ENCODE results near the gene RPL26.
"Not testable (repeated sequence)": the region's sequence is repeated elsewhere in the genome, so short reads cannot be mapped to it uniquely, and the experiment has no call there.

Gene RPL26

GRCh38 chr17:8397636-8398035 lies 14.6 kb upstream of the RPL26 start, which contains the start of gene RNF222:
Gene RNF222, minus strand, starts transcription at chr17:8397827. Its CDS starts 4,366 bp downstream, at chr17:8393461.
- DNase-seq (ENCODE audit: insufficient read length, low spot score) (no peak), FAIRE-seq (no peak)

DNA sequence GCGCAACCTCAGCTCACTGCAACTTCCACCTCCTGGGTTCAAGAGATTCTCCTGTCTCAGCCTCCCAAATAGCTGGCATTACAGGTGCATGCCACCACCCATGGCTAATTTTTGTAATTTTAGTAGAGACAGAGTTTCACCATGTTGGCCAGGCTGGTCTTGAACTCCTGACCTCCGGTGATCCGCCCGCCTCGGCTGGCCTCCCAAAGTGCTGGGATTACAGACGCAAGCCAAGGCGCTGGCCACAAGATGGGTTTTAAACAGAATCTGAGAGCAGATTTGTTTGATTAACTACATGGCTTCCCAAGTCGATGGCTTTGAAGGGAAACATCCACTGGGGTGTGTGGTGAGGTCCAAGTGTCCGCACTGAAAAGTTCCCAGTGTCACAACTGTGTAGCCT lies 11.5 kb upstream of the RPL26 start:
- DNase-seq (ENCODE audit: insufficient read length, low spot score); FAIRE-seq: not testable (repeated sequence)

DNA sequence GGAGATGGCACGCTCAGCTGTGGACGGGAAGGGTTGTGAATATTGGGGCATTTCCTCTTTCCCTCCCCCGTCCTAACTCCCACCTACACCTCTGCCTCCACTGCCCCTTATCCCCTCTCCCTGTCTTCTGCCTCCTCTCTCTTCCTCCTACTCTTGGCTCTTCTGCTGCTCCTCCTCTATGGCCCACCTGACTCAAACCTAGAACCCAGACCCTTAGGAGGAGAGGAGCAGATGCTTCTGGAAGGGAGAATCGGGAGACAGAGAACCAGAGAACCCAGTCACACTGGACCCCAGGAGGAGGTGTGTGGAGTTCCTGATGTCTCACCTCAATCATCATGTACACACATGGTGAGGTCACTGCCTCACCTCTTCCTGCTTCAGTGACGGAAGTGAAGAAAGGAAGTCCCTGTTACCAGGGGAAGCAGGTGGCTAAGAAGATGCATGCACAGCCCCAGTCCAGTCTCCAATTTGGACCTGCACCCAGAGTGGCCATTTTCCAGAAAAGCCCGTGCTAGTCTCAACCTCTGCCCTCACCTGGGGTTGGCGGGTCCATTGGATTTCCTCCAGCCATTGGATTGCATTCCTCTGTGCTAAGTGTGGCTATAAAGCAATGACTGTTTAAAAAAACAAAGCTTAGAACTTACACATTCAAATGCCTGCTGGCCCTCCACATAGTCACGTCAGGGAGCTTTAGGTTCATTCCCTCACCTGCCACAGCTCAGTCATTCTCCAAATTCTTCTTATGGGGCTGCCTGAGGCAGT lies 10.7 kb upstream of the RPL26 start:
- no peak for DNase-seq (ENCODE audit: insufficient read length, low spot score)
- no peak for FAIRE-seq

DNA sequence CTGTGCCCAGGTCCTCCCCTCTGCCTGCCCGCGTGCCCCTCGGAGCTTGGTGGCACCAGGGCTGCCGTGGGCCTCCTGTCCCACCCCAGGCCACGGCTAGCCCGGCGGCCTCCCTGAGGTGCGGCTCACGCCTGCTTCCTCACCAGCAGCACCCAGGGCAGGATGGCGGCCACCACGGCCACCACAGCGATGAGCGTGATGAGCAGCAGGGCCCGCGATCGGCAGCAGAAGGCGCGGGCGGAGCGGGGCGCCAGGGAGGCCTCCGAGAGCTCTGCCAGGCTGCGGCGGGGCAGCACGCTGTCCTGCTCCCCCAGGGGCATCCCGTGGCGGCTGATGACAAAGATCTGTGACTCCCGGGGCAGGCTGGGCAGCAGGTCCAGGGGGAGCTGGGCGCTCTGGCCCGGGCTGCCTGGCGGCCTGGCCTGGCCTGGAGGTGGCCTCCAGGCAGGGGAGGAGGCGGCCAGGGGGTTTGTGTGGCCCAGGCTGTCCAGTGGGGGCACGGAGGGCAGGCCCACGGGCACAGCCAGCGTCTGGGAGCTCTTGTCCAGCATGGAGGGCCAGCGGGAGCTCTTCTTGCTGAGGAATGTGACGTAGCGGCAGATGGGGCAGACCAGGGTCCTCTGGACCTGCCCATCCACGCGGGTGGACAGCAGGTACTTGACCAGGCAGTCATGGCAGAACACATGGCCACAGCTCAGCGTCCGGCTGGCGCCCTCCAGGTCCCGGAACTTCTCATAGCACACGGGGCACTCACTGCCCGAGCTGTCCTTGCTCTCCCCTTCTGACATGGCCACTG lies 9.9 kb upstream of the RPL26 start:
- FAIRE-seq (no peak), DNase-seq (ENCODE audit: insufficient read length, low spot score) (no peak)

DNA sequence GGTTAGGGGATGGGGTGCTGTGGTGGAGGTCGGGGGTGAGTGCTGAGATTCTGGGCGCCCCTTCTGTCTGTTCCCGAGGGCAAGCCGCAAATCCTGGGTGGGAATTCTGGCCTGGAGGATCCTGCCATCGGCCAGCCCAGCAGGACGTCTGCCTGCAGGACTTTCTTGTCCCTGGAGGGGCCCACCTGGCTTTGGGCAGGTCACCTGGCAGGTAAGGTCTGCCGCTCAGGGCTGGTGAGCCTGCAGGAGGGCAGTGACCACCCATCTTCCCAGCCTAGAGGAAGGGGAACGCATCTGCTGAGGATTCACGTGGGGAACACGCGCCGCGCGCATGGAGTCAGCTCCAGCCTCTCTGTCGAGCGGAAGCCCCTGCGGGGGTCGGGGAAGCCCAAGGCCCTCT lies 9.3 kb upstream of the RPL26 start:
- no peak for FAIRE-seq

GRCh38 chr17:8391711-8392110 lies 8.7 kb upstream of the RPL26 start:
- DNase-seq (ENCODE audit: insufficient read length, low spot score), result no peak
- no peak for FAIRE-seq

More for the DNA sequence above, 9.3 kb upstream of the RPL26 start:
- no peak for DNase-seq (ENCODE audit: insufficient read length, low spot score)

DNA sequence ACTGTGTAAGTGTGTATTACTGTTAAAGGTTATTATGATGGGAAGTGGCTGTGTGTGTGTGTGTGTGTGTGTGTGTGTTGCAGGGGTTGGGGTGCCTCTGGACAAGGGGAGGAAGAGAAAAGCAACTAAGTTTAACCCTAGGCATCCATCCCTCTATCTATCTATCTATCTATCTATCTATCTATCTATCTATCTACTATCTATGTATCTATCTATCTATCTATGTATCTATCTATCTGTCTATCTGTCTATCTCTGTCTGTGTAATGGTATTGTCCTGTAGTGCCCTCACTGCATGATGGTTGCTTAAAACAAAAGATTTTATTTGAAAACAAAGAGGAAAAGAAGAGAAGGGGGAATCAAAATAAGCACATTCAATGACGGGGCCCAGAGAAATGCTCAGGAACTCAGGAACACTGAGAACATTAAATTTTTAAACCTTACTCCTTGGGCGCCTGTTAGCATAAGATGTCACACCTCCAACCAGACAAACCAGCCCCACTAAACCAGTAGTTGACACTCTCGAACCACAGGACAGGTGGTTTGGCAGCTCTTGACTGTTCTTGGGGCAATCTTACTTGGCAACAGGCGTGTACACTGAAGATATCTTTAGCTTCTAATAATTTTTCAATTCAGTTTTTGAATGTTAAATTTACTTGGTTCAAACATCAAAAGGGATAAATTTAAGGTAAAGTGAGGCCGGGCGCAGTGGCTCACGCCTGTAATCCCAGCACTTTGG lies 5.1 kb upstream of the RPL26 start:
- no peak for DNase-seq (ENCODE audit: insufficient read length, low spot score)

GRCh38 chr17:8386841-8387240 lies 3.8 kb upstream of the RPL26 start:
- DNase-seq (ENCODE audit: insufficient read length, low spot score), result no peak
- no peak for FAIRE-seq

More for the DNA sequence above, 5.1 kb upstream of the RPL26 start:
- no peak for FAIRE-seq

GRCh38 chr17:8384801-8385378 lies 1.9 kb upstream of the RPL26 start:
- no peak for FAIRE-seq

DNA sequence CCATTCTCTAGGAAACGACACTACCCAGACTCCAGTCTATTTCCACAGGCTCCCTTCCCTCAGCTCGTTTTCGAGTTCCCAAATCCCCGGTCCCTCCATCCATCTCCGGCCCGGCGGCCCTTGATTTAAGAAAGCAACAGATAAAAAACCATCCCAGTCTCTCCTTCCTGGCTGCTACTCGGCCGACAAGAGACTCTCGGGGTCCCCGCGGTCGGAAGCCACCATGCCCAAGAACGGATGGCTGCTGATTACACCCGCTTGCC lies 182 bp downstream of the RPL26 start:
- DNase-seq (ENCODE audit: insufficient read length, low spot score) (no peak), FAIRE-seq (no peak)

More at GRCh38 chr17:8384801-8385378, 1.9 kb upstream of the RPL26 start:
- DNase-seq (ENCODE audit: insufficient read length, low spot score), result no peak

DNA sequence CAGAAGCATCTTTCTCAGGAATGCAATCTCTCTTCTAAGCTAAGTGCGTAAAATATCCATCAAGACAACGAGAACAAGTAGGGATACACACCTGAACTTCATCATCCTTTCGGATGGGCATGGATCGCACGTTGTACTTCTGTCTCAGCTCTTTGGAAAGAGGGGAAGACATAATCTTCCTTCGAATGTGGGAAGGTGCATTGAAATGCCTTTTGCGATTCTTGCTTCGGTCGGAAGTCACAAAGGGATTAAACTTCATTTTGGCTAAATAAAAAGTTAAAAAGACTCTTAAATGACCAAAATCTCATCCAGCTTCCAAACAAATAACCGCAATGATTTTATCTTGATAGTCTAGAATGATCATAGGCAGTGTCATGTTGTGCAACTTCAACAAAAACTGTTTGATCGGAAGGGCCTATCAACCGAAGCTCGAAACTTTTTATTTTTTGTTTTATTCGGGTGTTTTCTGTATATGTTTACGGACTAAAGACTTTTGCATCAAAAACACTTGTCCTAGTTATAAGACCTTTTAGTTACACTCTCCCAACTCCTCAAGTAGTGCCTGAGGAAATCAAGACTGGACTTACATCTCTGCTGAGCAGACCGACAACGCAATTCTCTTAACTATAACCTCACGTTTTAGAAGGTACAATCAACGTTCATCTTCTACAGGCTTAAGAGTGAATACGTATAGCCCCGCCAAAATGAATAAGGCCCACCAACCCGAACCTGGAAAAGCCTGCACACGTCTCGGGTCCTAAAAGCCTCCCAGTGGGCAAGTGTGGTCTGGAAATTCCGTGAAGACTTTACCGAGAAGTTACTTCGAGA lies 727 bp downstream of the RPL26 start:
- peak; percentile 14 for FAIRE-seq
- no peak for DNase-seq (ENCODE audit: insufficient read length, low spot score)

- DNase-seq (ENCODE audit: insufficient read length, low spot score) (no peak), FAIRE-seq (no peak)
Observed at GRCh38 chr17:8380049-8380448, 2.9 kb downstream of the RPL26 start.

DNA sequence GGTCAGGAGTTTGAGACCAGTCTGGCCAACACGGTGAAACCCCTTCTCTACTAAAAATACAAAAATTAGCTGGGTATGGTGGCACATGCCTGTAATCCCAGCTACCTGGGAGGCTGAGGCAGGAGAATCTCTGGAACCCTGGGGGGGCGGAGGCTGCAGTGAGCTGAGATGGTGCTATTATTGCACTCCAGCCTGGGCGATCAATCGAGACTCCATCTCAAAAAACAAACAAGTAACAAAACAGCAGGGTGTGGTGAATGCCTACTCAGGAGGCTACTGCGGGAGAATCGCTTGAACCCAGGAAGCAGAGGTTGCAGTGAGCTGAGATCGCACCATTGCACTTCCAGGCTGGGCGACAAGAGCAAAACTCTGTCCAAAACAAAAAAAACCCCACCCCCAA lies 4.9 kb downstream of the RPL26 start:
- FAIRE-seq; DNase-seq (ENCODE audit: insufficient read length, low spot score): not testable (repeated sequence)

DNA sequence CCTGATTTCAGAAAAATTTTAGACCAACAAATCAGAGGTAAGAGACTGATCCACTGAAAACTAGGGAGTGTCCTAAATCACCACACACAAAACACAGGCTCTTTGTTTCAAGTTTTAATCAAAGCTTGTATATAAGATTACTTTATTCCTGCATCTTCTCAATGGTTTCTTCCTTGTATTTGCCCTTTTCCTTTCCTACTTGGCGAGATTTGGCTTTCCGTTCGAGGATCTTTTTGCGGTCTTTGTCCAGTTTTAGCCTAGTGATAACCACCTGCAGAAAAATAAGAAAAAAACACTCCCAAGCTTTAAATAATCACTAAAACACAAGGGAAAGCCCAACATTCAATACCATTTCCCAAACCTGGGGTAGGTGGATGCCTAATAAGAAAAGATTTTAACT lies 5.6 kb downstream of the RPL26 start:
- DNase-seq (ENCODE audit: insufficient read length, low spot score) (no peak), FAIRE-seq (no peak)

GRCh38 chr17:8376271-8377067 lies 6.5 kb downstream of the RPL26 start, which contains the start of gene KRABD2:
Gene KRABD2, minus strand, starts transcription at chr17:8376704.
- DNase-seq (ENCODE audit: insufficient read length, low spot score) (peak; percentile 96), FAIRE-seq (peak; percentile 95)

GRCh38 chr17:8375738-8376259 lies 7.2 kb downstream of the RPL26 start:
- FAIRE-seq, result no peak

GRCh38 chr17:8373856-8374255 lies 9.1 kb downstream of the RPL26 start:
- FAIRE-seq; DNase-seq (ENCODE audit: insufficient read length, low spot score): not testable (repeated sequence)

More at GRCh38 chr17:8375738-8376259, 7.2 kb downstream of the RPL26 start:
- DNase-seq (ENCODE audit: insufficient read length, low spot score), result no peak

GRCh38 chr17:8372422-8372821 lies 10.6 kb downstream of the RPL26 start:
- FAIRE-seq (no peak), DNase-seq (ENCODE audit: insufficient read length, low spot score) (no peak)

GRCh38 chr17:8371786-8372185 lies 11.2 kb downstream of the RPL26 start:
- no peak for FAIRE-seq
- DNase-seq (ENCODE audit: insufficient read length, low spot score), result no peak
